ENCODE data around the gene OSTF1.

Gene OSTF1

DNA sequence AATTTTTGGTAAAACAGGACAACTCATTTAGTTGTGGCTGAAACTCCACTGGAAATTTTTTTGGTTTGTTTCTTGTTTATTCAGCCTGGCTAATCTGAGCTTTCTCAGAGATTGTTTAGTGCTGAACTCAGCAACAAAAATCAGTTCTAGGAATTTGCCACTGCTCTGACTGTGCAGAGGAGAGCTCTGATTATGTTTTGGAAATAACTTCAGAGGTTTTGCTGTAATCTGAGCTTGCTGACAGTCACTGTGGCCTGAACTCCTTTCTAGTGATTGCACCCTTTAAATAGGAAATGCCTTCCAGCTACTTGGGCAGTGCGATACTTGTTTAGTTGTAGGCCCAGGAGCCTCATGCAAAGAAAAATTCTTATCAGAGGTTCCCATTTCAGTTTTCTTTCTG is 60.2 kb downstream of the OSTF1 start:
- H3K36me3 ChIP-seq (ENCODE audit: low read length), result no peaks in the 10 kb centered on the region; the same call in 1 of the 2 replicates
- no peaks in the 10 kb centered on the region; the same call in 1 of the 2 replicates for H3F3A ChIP-seq (ENCODE audit: insufficient read depth)
- no peaks in the 10 kb centered on the region for H3K9me3 ChIP-seq (ENCODE audit: insufficient read depth, low read length)
- H3K4me2 ChIP-seq (ENCODE audit: low read depth, low read length, poor library complexity, severe bottlenecking), result no peak overlapping the region
- no peak overlapping the region for H3K9ac ChIP-seq (ENCODE audit: low read length)
- H2AFZ ChIP-seq (ENCODE audit: low read depth, low read length, severe bottlenecking), result no peak overlapping the region
- no peaks in the 10 kb centered on the region for H3K79me2 ChIP-seq (ENCODE audit: insufficient read depth, low read length)
- no peak overlapping the region for H3K4me3 ChIP-seq (ENCODE audit: insufficient read depth, low read length, poor library complexity, severe bottlenecking)
- TF ChIP-seq EZH2phosphoT487 (conservative IDR thresholded peaks at IDR 0.05; ENCODE audit: low read length), result no peak
- TF ChIP-seq, protein P1, sequence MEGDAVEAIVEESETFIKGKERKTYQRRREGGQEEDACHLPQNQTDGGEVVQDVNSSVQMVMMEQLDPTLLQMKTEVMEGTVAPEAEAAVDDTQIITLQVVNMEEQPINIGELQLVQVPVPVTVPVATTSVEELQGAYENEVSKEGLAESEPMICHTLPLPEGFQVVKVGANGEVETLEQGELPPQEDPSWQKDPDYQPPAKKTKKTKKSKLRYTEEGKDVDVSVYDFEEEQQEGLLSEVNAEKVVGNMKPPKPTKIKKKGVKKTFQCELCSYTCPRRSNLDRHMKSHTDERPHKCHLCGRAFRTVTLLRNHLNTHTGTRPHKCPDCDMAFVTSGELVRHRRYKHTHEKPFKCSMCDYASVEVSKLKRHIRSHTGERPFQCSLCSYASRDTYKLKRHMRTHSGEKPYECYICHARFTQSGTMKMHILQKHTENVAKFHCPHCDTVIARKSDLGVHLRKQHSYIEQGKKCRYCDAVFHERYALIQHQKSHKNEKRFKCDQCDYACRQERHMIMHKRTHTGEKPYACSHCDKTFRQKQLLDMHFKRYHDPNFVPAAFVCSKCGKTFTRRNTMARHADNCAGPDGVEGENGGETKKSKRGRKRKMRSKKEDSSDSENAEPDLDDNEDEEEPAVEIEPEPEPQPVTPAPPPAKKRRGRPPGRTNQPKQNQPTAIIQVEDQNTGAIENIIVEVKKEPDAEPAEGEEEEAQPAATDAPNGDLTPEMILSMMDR (IDR thresholded peaks at IDR 0.05; ENCODE audit: insufficient read depth, low read length, poor library complexity, severe bottlenecking), result no peak
- H3K9me2 ChIP-seq (replicated peaks; ENCODE audit: insufficient read depth, low read length), result no peaks in the 10 kb centered on the region
- H4K20me1 ChIP-seq (ENCODE audit: low read depth, low read length), result no peaks in the 10 kb centered on the region
- H3K27ac ChIP-seq (ENCODE audit: low read depth, low read length), result no peak overlapping the region
- H3K27me3 ChIP-seq (ENCODE audit: low read length), result no peaks in the 10 kb centered on the region

DNA sequence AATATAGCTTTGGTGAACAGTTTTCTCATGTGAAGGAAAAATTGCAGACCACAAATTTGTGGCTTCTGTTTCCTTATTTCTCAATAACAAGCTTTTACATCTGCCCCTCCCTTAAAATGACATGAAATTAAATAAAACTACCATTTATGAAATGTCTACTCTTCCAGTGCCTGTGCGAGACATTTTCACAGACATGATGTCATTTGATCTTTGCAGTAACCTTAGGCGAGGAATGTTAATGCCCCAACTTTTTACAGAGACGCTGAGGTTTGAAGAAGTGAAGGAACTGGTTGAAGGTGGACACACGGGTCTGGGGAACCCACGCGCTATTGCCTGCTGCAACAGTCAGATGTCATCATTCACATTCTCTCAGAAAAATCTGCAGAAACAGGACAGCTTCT is 61.5 kb downstream of the OSTF1 start:
- Histone ChIP-seq H3K9me2 (replicated peaks; ENCODE audit: insufficient read depth, low read length) (no peaks in the 10 kb centered on the region), H4K20me1 (ENCODE audit: low read depth, low read length) (no peaks in the 10 kb centered on the region), H3K27me3 (ENCODE audit: low read length) (no peaks in the 10 kb centered on the region), H2AFZ (ENCODE audit: low read depth, low read length, severe bottlenecking) (no peak overlapping the region), H3K9ac (ENCODE audit: low read length) (no peak overlapping the region), H3K9me3 (ENCODE audit: insufficient read depth, low read length) (no peaks in the 10 kb centered on the region), H3K4me3 (ENCODE audit: insufficient read depth, low read length, poor library complexity, severe bottlenecking) (no peak overlapping the region), H3K36me3 (ENCODE audit: low read length) (no peaks in the 10 kb centered on the region; the same call in 1 of the 2 replicates), H3F3A (ENCODE audit: insufficient read depth) (no peaks in the 10 kb centered on the region; the same call in 1 of the 2 replicates), H3K4me2 (ENCODE audit: low read depth, low read length, poor library complexity, severe bottlenecking) (no peak overlapping the region), H3K27ac (ENCODE audit: low read depth, low read length) (no peak overlapping the region), H3K79me2 (ENCODE audit: insufficient read depth, low read length) (no peaks in the 10 kb centered on the region)
- TF ChIP-seq, protein P1 (IDR thresholded peaks at IDR 0.05; ENCODE audit: insufficient read depth, low read length, poor library complexity, severe bottlenecking), result no peak
- TF ChIP-seq EZH2phosphoT487 (conservative IDR thresholded peaks at IDR 0.05; ENCODE audit: low read length), result no peak

DNA sequence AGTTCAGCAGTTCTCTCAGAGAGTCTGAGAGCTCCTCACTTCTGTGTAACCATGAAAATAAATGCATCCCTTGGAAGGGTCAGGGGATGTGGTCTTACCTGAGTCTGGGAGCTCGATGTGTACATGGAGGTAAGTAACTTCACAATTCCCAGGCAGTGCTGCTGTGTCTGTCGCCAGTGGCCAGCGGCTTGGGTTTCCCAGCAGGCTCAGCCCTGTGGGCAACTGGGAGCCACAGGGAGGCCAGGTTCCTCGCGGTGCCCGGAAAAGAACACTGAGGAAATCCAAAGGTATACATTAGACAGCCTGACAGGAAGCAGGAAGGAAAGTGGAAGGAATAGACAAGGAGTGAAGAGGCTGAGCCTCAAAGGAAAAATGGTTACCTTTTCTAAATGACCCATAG is 62.2 kb downstream of the OSTF1 start:
- Histone ChIP-seq H3K4me2 (ENCODE audit: low read depth, low read length, poor library complexity, severe bottlenecking) (no peak overlapping the region), H2AFZ (ENCODE audit: low read depth, low read length, severe bottlenecking) (no peak overlapping the region), H3K9me2 (replicated peaks; ENCODE audit: insufficient read depth, low read length) (no peaks in the 10 kb centered on the region), H3K36me3 (ENCODE audit: low read length) (no peaks in the 10 kb centered on the region; the same call in 1 of the 2 replicates), H4K20me1 (ENCODE audit: low read depth, low read length) (no peaks in the 10 kb centered on the region), H3F3A (ENCODE audit: insufficient read depth) (no peaks in the 10 kb centered on the region; the same call in 1 of the 2 replicates), H3K79me2 (ENCODE audit: insufficient read depth, low read length) (no peaks in the 10 kb centered on the region), H3K4me3 (ENCODE audit: insufficient read depth, low read length, poor library complexity, severe bottlenecking) (no peak overlapping the region), H3K9me3 (ENCODE audit: insufficient read depth, low read length) (no peaks in the 10 kb centered on the region), H3K9ac (ENCODE audit: low read length) (no peak overlapping the region), H3K27ac (ENCODE audit: low read depth, low read length) (no peak overlapping the region), H3K27me3 (ENCODE audit: low read length) (no peaks in the 10 kb centered on the region)
- TF ChIP-seq, protein P1 (IDR thresholded peaks at IDR 0.05; ENCODE audit: insufficient read depth, low read length, poor library complexity, severe bottlenecking), result no peak
- no peak for TF ChIP-seq EZH2phosphoT487 (conservative IDR thresholded peaks at IDR 0.05; ENCODE audit: low read length)
